ENCODE data around the gene CCDC12. TPM values are rescaled to one million over a fixed set of nuclear protein-coding genes. Genes with fewer than 3 reads are reported as not detected.

Gene CCDC12
- total and polyA plus RNA-seq, 9 of the 15 experiments (the other 6 are each of a cell fraction or from before 2014, with no cell fraction given): 8.9 to 201 (median 86.9) TPM

DNA sequence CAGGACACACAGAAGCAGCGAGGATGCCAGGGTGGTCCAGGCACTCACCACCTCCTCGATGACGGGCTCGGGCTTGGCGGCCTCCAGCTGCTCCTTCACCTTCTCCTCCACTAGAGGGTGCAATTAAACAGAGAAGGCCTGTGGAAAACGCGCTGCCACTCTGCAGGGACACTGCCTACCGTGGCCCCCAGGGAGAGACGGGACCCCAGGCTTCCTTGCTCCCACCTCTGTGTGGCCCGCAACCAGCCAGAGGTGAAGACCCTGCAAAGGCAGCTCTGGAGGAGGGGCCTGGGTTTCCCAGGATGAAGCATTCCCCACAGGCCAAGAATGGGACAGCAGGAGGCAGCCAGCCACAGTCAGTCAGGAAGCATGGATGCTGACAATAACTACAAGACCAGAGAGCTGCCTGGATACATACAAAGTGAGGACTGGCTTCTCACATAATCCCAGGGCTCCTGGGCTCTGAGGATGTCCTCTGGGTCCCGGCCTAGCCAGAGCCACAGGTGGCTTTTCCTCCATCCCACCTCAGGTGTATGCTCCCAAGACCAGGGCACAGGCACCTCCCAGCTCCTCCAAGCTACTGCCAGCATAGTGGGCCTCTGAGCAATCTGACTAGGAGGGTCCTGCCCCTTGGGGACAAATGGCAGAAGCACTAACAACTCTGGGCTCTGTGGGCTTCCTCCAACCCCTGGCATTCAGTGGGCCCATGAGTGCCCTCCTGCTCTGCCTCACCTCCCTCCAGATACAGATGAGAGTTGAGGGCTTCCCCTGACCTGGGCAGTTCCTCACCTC is 52.8 kb downstream of the CCDC12 start (continued):
- TF ChIP-seq ZNF12 (CRISPR knock-in tag; IDR thresholded peaks at IDR 0.05) (no peak), HDAC6 (IDR thresholded peaks at IDR 0.05; ENCODE audit: low read depth, low read length) (no peak), ZNF23 (CRISPR knock-in tag; IDR thresholded peaks at IDR 0.05) (no peak), EWSR1 (IDR thresholded peaks at IDR 0.05; ENCODE audit: borderline replicate concordance, low read depth, partially characterized antibody) (no peak), ZNF354B (CRISPR knock-in tag; IDR thresholded peaks at IDR 0.05) (no peak), ZNF311 (CRISPR knock-in tag; IDR thresholded peaks at IDR 0.05) (no peak), RCOR1 (IDR thresholded peaks at IDR 0.05; ENCODE audit: borderline replicate concordance in 1 of 2, low read depth in 2 of 2, low read length in 2 of 2) (0 out of 4 replicates have a peak, but pooled peaks of 1 of the 2 experiments have one; percentile 5), HNRNPH1 (optimal IDR thresholded peaks at IDR 0.05; ENCODE audit: low read depth, low read length) (no peak), HSF4 (CRISPR knock-in tag; IDR thresholded peaks at IDR 0.05; ENCODE audit: borderline replicate concordance) (no peak)
- TF ChIP-seq, protein P1, sequence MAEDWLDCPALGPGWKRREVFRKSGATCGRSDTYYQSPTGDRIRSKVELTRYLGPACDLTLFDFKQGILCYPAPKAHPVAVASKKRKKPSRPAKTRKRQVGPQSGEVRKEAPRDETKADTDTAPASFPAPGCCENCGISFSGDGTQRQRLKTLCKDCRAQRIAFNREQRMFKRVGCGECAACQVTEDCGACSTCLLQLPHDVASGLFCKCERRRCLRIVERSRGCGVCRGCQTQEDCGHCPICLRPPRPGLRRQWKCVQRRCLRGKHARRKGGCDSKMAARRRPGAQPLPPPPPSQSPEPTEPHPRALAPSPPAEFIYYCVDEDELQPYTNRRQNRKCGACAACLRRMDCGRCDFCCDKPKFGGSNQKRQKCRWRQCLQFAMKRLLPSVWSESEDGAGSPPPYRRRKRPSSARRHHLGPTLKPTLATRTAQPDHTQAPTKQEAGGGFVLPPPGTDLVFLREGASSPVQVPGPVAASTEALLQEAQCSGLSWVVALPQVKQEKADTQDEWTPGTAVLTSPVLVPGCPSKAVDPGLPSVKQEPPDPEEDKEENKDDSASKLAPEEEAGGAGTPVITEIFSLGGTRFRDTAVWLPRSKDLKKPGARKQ (CRISPR knock-in tag; IDR thresholded peaks at IDR 0.05): no peak
- TF ChIP-seq, protein P2, sequence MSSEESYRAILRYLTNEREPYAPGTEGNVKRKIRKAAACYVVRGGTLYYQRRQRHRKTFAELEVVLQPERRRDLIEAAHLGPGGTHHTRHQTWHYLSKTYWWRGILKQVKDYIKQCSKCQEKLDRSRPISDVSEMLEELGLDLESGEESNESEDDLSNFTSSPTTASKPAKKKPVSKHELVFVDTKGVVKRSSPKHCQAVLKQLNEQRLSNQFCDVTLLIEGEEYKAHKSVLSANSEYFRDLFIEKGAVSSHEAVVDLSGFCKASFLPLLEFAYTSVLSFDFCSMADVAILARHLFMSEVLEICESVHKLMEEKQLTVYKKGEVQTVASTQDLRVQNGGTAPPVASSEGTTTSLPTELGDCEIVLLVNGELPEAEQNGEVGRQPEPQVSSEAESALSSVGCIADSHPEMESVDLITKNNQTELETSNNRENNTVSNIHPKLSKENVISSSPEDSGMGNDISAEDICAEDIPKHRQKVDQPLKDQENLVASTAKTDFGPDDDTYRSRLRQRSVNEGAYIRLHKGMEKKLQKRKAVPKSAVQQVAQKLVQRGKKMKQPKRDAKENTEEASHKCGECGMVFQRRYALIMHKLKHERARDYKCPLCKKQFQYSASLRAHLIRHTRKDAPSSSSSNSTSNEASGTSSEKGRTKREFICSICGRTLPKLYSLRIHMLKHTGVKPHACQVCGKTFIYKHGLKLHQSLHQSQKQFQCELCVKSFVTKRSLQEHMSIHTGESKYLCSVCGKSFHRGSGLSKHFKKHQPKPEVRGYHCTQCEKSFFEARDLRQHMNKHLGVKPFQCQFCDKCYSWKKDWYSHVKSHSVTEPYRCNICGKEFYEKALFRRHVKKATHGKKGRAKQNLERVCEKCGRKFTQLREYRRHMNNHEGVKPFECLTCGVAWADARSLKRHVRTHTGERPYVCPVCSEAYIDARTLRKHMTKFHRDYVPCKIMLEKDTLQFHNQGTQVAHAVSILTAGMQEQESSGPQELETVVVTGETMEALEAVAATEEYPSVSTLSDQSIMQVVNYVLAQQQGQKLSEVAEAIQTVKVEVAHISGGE (CRISPR knock-in tag; IDR thresholded peaks at IDR 0.05): no peak
- TF ChIP-seq, protein P3, sequence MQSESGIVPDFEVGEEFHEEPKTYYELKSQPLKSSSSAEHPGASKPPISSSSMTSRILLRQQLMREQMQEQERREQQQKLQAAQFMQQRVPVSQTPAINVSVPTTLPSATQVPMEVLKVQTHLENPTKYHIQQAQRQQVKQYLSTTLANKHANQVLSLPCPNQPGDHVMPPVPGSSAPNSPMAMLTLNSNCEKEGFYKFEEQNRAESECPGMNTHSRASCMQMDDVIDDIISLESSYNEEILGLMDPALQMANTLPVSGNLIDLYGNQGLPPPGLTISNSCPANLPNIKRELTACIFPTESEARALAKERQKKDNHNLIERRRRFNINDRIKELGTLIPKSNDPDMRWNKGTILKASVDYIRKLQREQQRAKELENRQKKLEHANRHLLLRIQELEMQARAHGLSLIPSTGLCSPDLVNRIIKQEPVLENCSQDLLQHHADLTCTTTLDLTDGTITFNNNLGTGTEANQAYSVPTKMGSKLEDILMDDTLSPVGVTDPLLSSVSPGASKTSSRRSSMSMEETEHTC (IDR thresholded peaks at IDR 0.05): no peak
